Measurements from ENCODE around the gene AIPL1.

AIPL1 gene

DNA sequence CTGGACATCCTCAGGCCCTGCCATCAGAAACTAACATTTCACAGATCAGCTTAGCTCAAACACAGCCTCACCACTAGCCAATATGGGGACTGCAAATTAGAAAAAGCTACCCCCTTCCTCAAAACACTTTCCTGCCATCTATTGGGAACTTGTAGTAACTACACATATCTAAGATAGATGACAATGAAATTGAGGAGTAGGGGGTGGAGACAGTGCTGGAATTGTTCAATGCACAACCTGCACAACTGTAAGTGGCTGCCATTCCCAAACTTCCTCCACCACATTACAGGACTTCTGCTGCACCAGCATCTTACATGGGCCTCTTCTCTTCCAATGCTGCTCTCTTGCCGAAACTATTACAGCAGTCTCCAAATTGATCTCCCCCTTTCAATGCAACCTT is 21.9 kb downstream of the AIPL1 start:
- no peak for DNase-seq

DNA sequence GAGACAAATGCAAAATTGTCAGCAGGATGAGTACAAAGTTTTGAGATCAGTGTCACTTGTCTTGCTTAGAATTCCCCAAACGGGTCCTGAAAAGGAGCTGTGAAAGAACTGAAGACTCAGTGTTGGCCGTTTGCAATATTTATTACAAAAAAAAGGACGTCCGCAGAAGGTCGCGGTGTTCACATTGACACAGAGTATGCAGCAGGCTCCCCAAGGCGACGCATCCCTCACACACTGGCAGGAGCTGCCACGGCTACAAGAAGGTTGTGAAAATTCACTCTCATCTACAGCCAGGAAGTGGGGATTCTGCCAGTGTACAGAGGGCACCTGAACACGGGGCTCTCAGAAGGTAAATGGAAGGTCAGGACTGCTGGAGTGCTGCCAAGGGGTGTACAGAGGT is 26.2 kb downstream of the AIPL1 start:
- no peak for DNase-seq

DNA sequence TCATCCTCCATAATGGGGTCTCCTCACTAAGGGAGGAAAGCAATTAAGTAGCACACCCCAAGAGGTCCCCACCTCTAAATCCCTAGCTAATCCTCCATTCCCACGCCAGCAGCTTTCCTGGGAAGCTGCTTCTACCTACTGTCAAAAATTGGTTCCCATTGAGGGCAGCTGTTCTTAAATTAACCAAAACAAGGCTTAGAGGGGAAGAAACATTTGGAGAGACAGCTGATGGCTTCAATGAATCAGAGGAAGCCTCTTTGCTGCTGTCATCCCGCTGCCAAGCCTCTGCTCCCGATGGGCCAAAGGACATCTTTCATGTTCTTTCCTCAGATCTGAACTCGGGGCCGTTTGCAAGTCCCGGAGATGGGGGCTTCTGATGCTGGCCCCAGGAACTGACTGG is 26.6 kb downstream of the AIPL1 start:
- DNase-seq, result no peak

- DNase-seq, result no peak
Measured at GRCh38 chr17:6402258-6402657, 32.7 kb downstream of the AIPL1 start.

- no peak for DNase-seq
Measured at GRCh38 chr17:6398955-6399354, 36.0 kb downstream of the AIPL1 start.

DNA sequence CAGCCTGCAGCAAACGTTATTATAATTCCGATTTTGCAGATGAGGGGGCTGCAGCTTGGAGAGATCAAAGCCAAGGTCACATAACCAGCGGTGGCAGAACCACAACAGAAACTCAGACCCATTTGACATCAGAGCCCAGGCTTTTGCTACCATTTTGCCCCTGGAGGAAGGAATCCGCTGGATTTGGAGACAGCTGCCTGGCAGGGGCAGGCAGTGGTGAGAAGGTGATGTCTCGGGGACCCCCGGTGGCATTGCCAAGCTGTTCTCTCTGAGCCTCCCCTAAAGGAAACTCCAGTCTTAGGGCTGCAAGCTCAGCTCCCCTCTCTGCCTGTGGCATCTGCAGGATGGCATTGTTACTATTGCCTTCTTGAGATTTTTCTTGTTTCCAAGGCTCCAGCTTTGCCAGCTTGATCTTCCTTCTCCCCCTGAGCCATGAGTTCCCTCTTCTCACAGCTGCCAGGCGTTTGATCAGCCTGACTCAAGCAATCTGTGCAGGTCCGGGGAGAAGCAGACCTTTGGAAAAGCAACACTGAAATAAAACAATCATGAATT is 40.8 kb downstream of the AIPL1 start:
- DNase-seq, result no peak

DNA sequence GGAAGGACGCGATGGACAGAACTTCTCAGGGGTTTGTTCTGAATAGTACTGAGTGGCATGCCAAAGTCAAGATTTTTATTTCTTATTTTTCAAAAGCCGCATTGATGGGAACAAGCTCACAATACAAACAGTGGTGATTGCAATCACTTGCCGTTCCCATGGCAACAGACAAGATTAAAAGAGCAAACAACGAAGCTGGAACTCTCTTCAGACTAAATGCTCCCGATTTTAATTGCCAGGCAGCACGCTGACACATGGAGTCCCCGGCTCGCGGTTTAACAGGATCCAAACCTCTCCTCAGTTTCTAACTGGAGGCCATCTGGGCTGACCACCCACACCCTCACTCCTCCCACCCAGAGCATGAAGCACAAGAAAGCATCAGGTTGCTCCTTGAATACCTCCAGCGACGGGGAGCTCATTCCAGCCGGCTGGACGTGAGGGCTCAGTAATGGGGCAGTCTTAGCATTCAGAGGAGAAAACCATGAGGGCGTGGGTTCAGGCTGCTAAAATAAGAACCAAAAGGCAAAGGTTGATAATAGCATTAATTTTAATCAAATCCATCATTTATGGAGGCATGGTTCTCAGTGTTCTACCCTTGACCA is 41.5 kb downstream of the AIPL1 start:
- no peak for DNase-seq

DNA sequence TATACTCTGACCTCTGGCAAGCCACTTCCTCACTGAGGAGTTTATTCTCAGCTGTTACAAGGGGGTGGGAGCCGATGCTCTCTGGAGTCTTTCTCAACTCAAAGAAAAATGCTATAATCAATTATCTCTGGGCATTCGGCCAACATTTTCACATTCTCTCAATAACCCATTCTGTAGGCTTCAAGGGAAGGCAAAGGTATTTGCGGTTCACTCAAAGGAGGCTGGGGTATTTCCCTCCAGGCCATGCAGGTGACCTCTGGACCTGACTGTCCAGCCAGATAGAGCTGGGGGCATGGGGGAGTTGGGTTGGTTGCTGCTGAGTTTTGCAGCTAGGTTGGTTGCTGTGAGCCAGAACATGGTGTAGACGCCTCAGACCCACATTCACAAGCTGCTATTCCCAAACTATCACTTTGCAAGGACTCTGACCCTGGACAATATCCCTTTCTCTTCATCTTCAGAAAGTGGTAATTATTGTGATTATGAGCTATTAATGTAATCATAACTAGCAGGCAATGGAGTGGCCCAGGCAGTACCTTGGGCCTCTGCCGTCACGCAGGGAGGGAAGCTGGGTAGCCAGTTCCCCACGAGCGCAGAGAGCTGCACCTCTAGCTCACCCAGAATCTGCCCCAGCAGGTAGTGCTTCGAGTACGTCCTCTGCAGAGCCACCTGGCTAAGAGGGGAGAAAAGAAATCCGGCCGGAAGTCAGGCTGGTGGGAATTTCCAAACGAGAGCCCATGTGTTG is 42.1 kb downstream of the AIPL1 start:
- DNase-seq, result no peak

GRCh38 chr17:6388416-6388815 is 46.5 kb downstream of the AIPL1 start:
- peak; percentile 11 for DNase-seq

DNA sequence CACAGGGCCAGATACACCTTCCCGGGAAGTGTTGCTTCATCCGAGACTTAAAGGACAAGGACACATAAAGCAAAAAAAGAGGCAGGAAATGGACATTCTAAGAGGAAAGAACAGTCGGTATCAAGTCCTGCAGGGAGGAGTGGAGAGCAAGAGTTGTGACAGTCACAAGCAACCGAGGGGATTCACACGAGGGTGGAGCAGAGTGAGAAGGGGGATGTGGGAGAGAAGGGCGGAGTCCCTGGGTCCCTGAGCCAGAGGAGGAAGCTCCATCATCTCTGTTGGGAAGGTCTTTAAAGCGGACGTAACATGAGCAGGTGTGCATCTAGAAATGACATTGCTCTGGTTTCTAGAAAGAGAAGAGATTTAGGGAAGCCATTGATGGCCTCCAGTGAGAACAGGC is 47.1 kb downstream of the AIPL1 start:
- no peak for DNase-seq

DNA sequence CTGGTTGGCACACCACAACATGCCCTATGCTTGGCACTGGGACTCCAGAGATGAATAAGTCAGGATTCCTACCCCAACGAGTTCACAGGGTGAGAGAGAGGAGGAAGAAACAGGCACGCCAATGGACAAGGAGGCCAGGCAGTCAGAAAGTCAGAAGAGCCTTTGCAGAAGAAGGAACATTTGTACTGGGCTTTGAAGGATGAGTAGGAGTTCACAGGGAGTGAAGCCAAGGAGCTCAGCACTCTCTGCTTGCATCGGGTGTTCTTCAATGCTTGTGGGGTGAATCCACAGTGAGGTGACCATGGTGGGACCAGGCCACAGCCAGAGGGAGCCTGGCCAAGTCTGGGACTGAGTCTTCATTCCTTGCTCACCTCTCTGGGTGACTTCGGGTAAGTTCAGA is 47.5 kb downstream of the AIPL1 start:
- no peak for DNase-seq

DNA sequence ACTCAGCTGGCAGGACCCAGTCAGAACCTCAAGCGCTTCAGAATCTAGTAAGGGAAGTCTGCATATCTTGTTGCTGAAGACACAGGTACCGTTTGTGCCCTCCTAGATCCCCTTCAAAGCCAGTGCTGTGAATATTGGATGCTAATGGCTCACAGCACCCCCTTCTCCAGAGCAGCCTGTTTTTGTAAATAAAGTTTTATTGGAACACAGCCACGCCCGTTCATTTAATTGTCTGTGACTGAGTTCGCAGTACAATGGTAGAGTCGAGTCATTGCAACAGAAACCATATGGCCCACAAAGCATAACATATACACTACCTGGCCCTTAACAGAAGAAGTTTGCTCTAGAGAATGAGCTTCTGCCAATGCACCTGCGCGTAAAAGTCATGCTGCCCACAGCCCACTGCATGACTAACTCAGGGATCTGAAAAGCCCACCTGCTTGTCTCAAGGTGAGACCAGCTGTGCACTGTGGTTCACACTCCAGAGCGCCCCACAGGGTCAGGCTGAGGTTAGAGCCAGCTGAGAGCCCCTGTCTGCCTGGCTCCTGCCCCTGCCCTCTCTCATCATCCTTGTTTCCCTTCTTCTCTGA is 48.8 kb downstream of the AIPL1 start:
- no peak for DNase-seq

DNA sequence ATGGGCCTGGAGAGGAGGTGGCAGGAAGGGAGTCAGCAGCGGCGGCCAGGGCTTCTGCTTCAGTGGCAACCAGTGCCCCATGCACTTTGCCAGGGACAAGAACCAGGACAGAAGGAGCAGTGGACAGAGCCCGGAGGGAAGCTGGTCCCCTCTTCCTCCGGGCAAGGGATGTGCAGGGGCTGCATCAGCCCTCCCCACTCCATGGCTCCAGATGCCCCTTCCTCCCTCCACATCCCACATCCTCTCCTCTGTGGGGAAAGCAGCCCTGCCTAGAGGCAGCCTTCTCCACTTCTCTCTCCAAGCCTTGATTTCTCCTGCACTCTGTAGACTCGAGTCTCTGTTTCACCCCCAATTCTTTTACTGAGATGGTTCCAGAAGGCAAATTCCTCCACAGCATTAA is 50.4 kb downstream of the AIPL1 start:
- no peak for DNase-seq

DNA sequence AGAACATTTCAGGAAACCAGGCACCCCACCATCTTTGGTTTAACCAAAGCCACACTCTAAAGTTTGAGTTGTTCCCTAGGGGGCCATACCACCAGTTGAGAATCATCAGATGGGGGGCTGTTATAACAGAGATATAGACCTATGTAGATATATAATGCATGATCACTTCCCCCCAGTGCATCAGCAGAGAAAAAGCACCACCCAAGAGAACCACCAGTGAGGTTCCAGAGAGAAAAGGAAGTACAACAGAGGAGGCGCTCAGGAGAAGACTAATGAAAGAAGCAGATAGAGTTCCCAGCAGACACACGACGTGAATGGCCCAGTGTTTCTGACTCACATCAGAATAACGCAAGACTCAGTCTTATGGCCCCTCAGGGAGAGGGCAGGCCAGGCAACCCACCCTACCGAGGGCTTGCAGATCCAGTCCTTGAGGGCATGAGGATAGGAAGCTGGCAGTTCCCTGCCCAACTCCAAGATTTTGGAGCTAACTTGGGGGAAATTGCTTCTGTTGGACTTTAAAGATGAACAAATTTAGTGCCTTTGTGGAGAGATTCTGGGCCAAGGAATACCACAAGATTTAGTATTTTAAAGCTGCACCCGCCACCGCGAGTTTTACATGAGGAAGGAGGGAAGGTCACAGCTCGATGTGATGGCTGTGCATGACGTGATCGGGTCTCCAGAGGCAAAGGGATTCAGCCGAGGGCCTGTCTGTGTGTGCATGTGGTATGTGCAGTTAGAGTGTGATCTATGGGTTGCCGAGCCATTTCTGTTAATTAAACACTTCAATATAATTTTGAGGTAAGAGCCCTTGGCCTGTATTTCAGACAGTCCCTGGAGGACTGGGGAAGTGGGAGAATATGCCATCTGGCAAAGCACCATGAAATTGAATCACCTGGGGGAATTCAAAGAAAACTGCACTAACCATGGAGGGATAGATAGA is 53.1 kb downstream of the AIPL1 start:
- peak; percentile 38 for DNase-seq

- no peak for DNase-seq
Measured at GRCh38 chr17:6380915-6381438, 53.9 kb downstream of the AIPL1 start.

- no peak for DNase-seq
Measured at GRCh38 chr17:6377906-6378305, 57.0 kb downstream of the AIPL1 start.

GRCh38 chr17:6376931-6377361 is 58.0 kb downstream of the AIPL1 start:
- no peak for DNase-seq

GRCh38 chr17:6374761-6375312 is 60.1 kb downstream of the AIPL1 start:
- DNase-seq, result peak; percentile 15

DNA sequence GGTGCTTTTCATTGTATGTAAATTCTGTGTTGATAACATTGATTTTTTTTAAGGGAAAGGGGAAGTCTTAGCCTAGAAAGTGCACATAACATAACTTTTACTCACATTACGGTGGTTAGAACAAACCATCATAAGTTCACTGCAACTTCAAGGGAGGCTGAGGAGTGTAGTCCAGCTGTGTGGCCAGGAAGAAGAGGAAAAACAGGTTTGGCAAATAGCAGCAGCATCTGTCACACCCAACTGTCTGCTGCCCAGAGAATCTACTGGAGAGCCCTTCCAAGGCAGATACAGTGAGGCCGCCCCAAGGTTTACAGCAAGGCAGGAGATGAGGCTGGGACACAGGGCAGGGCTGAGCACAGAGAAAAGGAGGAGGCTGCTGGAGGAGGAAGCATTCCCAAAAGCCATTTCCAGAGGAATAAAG is 60.6 kb downstream of the AIPL1 start:
- no peak for DNase-seq

Data from GOT3 (cell line).